ENCODE data around the gene KISS1.
A peak's percentile ranks its signal among the peaks of the same experiment; 100 is the strongest.

Gene KISS1

DNA sequence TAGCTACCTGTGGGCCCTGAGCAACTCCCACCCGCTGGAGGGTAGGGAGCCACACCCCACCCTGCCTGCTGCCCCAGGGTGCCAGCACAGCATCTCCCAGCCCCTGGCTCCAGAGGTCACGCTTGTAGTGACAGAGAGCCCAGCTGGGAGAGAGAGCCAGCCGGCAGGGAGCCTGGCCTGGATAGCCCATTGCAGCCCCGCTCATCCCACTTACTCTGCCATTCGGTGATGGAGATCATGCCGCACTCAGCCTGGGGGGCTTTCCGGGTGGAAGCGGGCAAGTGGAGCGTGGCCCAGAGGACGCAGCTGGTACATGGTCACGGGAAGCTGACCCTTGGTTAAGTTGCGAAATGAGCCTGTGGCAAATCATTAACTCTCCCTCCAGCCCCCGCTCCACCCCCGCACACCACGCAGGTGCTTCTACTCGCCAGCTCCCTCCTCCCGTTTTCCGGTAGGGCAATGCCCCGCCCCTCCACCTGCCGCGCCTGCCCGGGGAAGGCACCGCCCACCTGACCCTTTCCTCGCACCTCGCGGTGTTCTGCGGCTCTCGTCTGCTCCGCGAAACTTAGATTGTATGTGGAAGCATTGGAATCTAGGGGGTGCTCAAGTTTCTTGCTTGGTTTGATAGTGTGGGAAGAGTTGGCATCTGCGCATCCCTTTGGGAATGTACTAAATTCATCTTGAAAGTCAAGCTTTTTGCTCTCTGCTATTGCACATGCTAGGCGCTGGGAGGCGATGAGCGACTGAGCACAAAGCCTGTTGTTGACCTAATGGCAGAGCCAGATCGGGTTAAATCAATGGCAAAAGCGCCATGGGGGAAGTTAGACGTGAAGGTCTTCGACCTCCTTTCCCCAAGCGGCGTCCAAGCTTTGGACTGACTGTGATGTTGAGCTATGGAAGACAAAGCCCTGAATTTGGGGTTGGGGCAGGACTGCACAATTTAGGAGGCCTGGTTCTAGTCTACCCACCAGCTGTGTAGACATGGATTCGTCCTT lies 17.7 kb upstream of the KISS1 start, which contains the start of gene GOLT1A:
Gene GOLT1A, minus strand, starts transcription at position 321 of the 995 bp plus-strand sequence. Its CDS starts 82 bp downstream, at position 239.
- no peaks in the 10 kb centered on the region for H3K36me3 Mint-ChIP-seq (ENCODE audit: low read depth)
- H3K9me3 Mint-ChIP-seq = no peaks in the 10 kb centered on the region
- peaks cover 6% of the 10 kb centered on the region for H3K4me1 Mint-ChIP-seq
- TF ChIP-seq, protein P1, sequence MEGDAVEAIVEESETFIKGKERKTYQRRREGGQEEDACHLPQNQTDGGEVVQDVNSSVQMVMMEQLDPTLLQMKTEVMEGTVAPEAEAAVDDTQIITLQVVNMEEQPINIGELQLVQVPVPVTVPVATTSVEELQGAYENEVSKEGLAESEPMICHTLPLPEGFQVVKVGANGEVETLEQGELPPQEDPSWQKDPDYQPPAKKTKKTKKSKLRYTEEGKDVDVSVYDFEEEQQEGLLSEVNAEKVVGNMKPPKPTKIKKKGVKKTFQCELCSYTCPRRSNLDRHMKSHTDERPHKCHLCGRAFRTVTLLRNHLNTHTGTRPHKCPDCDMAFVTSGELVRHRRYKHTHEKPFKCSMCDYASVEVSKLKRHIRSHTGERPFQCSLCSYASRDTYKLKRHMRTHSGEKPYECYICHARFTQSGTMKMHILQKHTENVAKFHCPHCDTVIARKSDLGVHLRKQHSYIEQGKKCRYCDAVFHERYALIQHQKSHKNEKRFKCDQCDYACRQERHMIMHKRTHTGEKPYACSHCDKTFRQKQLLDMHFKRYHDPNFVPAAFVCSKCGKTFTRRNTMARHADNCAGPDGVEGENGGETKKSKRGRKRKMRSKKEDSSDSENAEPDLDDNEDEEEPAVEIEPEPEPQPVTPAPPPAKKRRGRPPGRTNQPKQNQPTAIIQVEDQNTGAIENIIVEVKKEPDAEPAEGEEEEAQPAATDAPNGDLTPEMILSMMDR (IDR thresholded peaks at IDR 0.05; ENCODE audit: unreplicated experiment in 3 of 3) = peak; percentile 64 to 69 (median 67)
- peaks cover 14% of the 10 kb centered on the region for H3K27me3 Mint-ChIP-seq (ENCODE audit: low read depth)
- peak within 1 kb of the TSS in 2 of 3 experiments; percentile 9 to 32 for H3K27ac Mint-ChIP-seq
- H3K4me3 Mint-ChIP-seq = peak within 1 kb of the TSS; percentile 29 to 60 (median 38)

DNA sequence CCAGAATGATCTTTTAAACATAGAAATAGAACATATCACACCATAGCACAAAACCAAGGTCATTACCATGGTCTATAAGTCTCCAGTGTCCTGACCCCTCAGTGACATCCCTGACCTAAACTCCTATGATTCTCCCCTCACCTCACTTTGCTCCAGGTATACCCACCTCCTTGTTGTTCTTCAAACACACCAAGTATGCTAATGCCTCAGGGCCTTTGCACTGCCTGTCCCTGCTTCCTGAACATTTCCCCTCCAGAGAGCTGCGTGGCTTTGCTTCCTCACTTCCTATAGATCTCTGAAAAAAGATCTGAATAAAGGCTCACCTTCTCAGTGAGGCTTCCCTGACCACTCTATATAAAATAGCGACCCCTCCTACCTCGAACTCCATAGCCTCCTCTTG lies 16.4 kb upstream of the KISS1 start:
- H3K36me3 Mint-ChIP-seq (ENCODE audit: low read depth) = no peaks in the 10 kb centered on the region
- no peaks in the 10 kb centered on the region for H3K9me3 Mint-ChIP-seq
- H3K4me3 Mint-ChIP-seq = no peak overlapping the region
- TF ChIP-seq, protein P1 (IDR thresholded peaks at IDR 0.05; ENCODE audit: unreplicated experiment in 3 of 3) = no peak
- no peak overlapping the region for H3K27ac Mint-ChIP-seq
- H3K27me3 Mint-ChIP-seq (ENCODE audit: low read depth) = peaks cover 19% of the 10 kb centered on the region
- H3K4me1 Mint-ChIP-seq = peaks cover 6% of the 10 kb centered on the region

DNA sequence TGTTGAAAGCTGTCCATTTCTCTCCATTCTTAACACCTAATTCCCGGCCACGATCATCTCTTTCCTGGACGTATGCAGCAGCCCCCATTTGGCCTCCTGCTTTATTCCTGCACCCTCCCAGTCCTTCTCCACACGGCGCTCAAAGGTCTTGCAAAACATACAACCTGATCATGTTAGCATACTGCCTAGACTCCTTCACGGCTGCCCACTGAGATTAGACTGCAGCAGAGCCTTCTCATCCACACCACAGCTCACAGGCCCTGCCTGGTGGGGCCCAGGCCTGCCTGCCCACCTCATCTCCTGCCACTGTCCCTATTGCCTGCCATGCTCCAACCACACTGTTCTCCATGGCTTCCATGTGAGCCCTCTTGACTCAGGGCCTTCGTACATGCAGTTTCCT lies 14.8 kb upstream of the KISS1 start:
- TF ChIP-seq, protein P1 (IDR thresholded peaks at IDR 0.05; ENCODE audit: unreplicated experiment in 3 of 3) = no peak
- H3K4me1 Mint-ChIP-seq = peaks cover 15% of the 10 kb centered on the region
- no peak overlapping the region for H3K4me3 Mint-ChIP-seq
- H3K27ac Mint-ChIP-seq = no peak overlapping the region
- H3K27me3 Mint-ChIP-seq (ENCODE audit: low read depth) = peaks cover 25% of the 10 kb centered on the region
- H3K9me3 Mint-ChIP-seq = no peaks in the 10 kb centered on the region
- no peaks in the 10 kb centered on the region for H3K36me3 Mint-ChIP-seq (ENCODE audit: low read depth)

DNA sequence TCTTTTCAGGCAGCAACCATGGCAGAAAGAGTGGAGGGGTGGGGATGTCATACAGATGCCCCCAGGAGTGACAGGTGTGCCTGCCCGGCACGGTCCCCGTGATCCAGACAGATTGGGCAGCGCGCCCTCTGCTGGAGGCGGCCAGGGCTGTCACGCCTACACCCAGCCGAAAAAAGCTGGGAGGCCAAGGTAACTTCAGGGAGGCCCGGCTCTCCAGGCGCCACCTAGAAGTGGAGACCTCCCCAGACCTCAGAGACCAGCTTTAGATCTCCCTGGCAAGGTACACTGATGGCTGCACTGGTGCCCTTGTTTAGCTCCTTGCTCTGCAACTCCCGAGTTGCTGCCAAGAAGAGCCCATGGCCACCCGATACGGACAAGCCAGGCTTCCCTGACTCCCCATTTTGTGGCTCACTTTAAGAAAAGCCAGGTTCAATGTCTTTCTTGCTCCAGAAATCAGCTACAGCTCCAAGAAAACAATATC lies 10.9 kb upstream of the KISS1 start:
- TF ChIP-seq, protein P1 (IDR thresholded peaks at IDR 0.05; ENCODE audit: unreplicated experiment in 3 of 3) = peak; percentile 85 to 93 (median 90)
- Mint-ChIP-seq H3K27me3 (ENCODE audit: low read depth) (peaks cover 39% of the 10 kb centered on the region), H3K36me3 (ENCODE audit: low read depth) (no peaks in the 10 kb centered on the region), H3K4me3 (no peak overlapping the region), H3K4me1 (peaks cover 10% of the 10 kb centered on the region), H3K9me3 (no peaks in the 10 kb centered on the region), H3K27ac (no peak overlapping the region)

DNA sequence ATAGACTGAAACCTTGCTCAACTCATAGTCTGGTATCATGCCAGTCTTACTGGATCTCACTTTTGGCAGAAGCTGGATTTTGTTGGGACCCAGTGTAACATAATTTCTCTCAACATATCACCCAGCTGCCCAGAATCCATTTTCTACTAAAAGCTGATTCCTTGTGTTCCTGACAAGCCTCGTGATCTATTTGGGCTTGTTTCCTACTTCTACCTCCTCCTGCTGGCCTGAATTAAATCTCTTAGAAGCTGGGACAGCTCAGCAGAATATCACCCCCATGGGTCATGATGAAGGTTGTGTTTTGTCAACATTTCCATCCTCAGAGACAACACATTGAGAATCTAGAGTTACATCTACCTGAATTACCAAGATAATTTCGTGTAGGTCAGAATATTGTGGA lies 9.8 kb upstream of the KISS1 start:
- H3K4me1 Mint-ChIP-seq = peaks cover 10% of the 10 kb centered on the region
- no peaks in the 10 kb centered on the region for H3K36me3 Mint-ChIP-seq (ENCODE audit: low read depth)
- H3K27me3 Mint-ChIP-seq (ENCODE audit: low read depth) = peaks cover 46% of the 10 kb centered on the region
- no peaks in the 10 kb centered on the region for H3K9me3 Mint-ChIP-seq
- H3K4me3 Mint-ChIP-seq = no peak overlapping the region
- TF ChIP-seq, protein P1 (IDR thresholded peaks at IDR 0.05; ENCODE audit: unreplicated experiment in 3 of 3) = no peak
- H3K27ac Mint-ChIP-seq = peak overlapping the region; percentile 6 to 28 (median 10)
